T-helper 2 cell treated with Interferon-gamma antibody and Interleukin-4, amounts not matched to agents 100 ng/mL and 5 ng/mL, for 36 hours (primary cell): ENCODE measurements around the gene HIVEP3. TPM values are rescaled to one million over a fixed set of nuclear protein-coding genes. Genes with fewer than 3 reads are reported as not detected.

Experiments used
- intact Hi-C: fragments of 100-400 bp; cut with micrococcal nuclease; formaldehyde crosslinking; loops from one replicate; pipeline ENCODE4 v1.15.1; 2023
- total RNA-seq: library from RNA; stranded (reverse); gene quantifications from 2 replicates; pipeline ENCODE4 v1.2.3, GENCODE V29; 2022

The HIVEP3 gene
- total RNA-seq, 1 donor from 2014 or later = 20.3 TPM

DNA sequence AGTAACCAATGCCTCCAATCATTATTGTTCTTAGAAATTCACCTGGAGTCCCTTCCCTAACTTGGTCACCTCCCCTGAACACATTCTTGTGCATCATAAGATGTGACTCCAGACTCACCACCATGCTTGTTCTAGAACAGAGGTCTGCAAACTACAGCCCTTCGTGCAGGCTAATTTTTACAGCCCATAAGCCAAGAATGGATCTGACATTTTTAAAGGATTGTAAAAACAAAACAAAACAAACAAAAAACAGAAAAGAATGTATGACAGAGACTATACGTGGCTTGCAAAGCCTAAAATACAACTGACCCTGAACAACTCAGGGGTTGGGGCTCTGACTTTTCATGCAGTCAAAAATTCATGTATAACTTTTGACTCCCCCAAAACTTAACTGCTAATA, 6.2 kb upstream of the HIVEP3 start:
- intact Hi-C loops = loop anchor here (5.0 kb wide), 1 partner anchor 263 kb away; no protein-coding TSS in a partner anchor

DNA sequence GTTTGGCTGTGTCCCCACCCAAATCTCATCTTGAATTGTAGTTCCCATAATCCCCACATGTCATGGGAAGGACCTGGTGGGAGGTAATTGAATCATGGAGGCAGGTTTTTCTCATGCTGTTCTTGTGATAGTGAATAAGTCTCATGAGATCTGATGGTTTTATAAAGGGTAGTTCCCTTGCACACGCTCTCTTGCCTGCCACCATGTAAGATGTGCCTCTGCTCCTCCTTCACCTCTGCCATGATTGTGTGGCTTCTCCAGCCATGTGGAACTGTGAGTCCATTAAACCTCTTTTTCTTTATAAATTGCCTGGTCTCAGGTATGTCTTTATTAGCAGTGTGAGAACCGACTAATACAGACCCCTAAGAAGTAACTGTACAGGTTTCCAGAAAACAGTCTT, 2.5 kb upstream of the HIVEP3 start:
- intact Hi-C loops = loop anchor here (5.0 kb wide), 1 partner anchor 259 kb away; no protein-coding TSS in a partner anchor

- intact Hi-C loops = loop anchor here (1.0 to 5.0 kb wide), 2 partner anchors 29 to 258 kb away; no protein-coding TSS in a partner anchor
Observed at GRCh38 chr1:41920658-41921057, 1.9 kb upstream of the HIVEP3 start.

DNA sequence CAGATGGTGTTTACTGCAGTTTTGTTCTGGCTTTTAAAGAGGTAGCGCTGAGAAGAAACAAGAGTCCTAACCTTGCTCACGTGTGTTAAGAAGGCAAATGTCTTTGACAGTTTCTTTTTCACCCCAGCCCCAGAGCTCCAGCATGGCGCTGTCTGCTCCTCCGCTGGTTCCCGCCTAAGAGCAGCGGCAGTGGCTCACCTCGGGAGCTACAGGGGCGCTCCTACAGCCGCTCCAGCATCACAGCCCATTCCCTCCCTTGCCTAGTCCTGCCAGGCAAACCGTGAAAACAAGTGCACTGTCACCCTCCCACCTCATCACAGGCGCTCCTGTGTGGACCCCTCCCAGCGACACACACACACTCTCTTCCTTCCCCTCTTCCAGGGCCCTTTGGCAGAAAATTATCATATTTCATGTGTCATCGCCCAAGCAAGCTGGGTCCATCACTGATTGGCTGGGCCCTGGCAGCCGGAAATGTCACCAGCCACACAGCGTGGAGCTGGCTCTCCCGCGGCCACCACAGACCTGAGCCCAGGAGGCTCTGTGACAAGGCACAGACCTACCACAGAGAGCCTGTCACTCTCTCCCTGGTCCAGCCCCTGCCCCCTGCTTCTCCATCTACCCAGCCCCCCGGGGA, 1.2 kb upstream of the HIVEP3 start:
- intact Hi-C loops = loop anchor here (1.0 to 10.0 kb wide), 6 partner anchors 29 to 415 kb away; partner anchors contain the start of gene FOXJ3

GRCh38 chr1:41919131-41919530, 409 bp upstream of the HIVEP3 start:
- intact Hi-C loops = loop anchor here (5.0 to 10.0 kb wide), 4 partner anchors 54 to 416 kb away; partner anchors contain the start of gene FOXJ3

DNA sequence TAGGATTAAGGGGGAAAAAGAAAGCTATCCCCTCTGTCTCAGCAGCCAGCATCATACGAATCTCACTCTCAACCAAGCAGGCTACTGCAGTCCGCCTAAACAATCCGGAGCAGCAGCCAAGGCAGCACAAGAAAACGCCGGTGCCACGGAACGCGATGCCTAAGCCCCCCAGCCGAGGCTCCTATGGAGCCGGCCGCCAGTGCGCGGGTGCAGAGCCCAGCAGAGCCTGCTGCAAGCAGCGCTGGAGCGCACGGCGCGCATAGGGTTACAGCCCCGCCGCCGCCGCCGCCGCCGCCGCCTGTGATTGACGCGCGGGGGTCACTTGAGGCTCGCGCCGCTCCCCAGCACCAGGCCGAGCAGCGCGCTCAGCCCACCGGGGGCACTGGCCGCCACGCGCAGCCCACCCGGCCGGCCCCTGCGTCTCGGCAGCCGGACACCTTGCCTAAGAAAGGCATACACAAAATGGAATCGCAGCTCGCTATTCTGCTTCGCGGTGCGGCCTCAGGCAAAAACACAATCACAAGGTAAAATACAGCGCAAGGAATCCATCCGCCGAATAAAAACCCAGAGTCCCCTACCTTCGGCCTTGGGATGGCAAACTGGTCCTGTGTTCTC, 780 bp downstream of the HIVEP3 start:
- intact Hi-C loops = loop anchor here (1.0 to 10.0 kb wide), 5 partner anchors 20 to 417 kb away; partner anchors contain the start of gene FOXJ3

- intact Hi-C loops = loop anchor here (5.0 to 10.0 kb wide), 4 partner anchors 52 to 418 kb away; partner anchors contain the start of gene FOXJ3
Observed at GRCh38 chr1:41917076-41917475, 1.6 kb downstream of the HIVEP3 start.

- intact Hi-C loops = loop anchor here (5.0 to 10.0 kb wide), 4 partner anchors 51 to 419 kb away; partner anchors contain the start of gene FOXJ3
Observed at GRCh38 chr1:41915786-41916571, 2.7 kb downstream of the HIVEP3 start.

GRCh38 chr1:41914516-41914915, 4.2 kb downstream of the HIVEP3 start:
- intact Hi-C loops = loop anchor here (1.0 to 10.0 kb wide), 4 partner anchors 16 to 768 kb away; partner anchors contain the start of genes FOXJ3 and YBX1

DNA sequence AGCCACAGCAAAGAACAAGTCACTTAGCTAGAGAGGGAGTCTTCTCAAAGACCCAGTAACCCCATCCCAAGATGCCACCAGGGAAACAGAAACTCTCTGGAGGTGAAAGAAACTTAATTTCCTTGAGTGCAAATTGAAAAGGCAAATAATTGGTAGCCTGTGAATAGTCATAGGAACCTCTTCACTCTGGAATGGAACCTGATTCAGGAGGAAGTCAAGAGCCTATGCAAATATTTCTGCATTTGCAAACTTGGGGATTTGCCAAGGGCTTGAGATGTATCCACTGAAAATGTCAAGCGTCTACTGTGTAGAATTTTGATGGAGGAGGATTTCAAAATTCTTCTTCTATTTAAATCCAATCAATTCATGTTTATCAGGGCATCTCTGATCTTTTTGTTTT, 5.7 kb downstream of the HIVEP3 start:
- intact Hi-C loops = loop anchor here (5.0 to 10.0 kb wide), 3 partner anchors 48 to 769 kb away; partner anchors contain the start of genes FOXJ3 and YBX1

DNA sequence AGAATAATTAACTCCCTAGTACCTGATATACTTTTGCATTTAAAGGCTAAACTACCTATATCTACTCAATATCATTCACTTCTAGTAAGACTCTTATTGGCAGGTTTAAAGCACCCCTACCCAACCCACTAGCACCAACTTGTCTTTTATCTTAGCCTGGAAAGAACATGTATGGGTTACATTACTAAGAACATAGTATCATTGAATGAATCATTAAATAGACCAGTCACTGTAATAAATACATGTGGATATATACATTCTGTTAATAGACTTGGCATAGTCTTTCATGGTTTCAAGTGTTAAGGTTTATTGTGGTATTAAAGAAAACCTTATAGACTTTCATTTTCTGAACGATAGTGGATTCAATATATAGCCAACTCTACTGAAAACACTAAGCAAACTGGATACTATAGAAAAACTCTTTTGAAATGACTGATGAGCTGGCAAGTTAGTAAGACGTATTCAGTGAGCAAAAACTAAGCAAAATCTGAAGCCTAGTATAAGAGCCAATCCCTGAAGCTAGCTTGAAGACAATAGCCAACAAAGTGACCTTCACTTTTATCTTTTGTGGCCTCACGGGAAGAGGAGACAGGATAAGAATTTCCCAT, 10.3 kb downstream of the HIVEP3 start:
- intact Hi-C loops = no loop called here

DNA sequence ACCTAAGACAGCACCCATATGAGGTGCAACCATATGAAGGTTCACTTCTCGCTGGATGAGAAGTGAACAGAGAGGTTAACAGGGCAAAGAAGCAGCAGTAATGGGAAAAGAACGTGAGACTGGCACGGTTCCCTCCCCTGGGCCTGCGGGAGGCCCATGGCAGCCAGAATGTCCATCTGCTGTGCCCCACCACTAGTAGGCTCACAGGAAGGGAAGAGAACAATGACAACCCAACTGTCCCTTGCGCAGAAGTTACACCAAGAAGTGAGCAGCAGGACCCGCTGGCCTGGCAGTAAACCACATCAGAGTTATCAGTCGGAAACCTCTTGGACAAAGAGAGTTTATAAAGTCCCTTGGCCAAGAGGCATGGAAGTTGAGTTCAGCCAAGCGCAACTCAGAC, 11.3 kb downstream of the HIVEP3 start:
- intact Hi-C loops = no loop called here

- intact Hi-C loops = no loop called here
Observed at GRCh38 chr1:41906943-41907342, 11.8 kb downstream of the HIVEP3 start.

DNA sequence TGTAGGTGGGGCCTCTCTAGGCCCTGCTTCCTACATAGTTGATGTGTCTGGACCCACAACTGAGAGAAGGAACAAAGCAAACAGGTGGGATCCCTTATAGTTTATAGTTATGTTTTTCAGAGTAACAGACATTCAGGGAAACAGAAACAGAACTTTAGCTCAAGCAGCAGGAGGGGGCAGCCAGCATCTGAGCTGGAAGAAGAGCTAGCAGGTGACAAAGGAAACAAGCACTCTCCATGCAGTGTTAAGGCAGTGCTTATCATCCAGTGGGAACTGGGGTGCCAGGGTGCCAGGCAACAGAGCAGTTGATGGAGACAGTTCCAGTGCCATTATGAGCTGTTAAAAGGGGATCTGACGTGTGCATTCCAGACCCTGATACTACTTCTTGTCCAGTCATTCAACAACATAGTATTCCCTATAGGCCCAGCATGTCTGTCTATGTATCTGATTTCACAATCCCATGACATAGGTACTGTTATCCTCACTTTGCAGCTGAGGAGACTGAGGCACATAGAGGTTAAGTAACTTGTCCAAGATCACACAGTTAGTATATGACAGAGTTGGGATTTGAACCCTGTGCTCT, 13.5 kb downstream of the HIVEP3 start:
- intact Hi-C loops = no loop called here

- intact Hi-C loops = no loop called here
Observed at GRCh38 chr1:41902664-41903063, 16.1 kb downstream of the HIVEP3 start.

DNA sequence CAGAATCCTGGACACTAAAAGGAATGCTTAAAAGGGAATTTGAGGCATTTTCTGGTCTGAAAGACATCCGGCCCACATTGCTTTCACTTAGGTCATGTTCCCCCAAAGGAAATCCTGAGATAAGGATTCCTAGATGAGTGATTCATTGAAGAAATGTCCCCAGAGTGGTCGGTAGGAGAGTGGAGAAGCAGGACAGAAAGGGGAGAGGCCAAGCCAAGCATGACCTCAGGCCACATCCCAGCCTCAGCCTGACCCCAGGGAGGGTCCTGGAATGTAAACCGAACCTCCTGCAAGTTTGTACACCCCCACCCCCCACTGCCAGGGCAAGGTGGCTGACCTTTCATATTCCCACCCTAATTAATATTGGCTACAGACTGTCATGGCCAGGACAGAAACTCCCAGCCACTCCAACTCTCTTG, 16.6 kb downstream of the HIVEP3 start:
- intact Hi-C loops = no loop called here

GRCh38 chr1:41901551-41901950, 17.2 kb downstream of the HIVEP3 start:
- intact Hi-C loops = no loop called here

DNA sequence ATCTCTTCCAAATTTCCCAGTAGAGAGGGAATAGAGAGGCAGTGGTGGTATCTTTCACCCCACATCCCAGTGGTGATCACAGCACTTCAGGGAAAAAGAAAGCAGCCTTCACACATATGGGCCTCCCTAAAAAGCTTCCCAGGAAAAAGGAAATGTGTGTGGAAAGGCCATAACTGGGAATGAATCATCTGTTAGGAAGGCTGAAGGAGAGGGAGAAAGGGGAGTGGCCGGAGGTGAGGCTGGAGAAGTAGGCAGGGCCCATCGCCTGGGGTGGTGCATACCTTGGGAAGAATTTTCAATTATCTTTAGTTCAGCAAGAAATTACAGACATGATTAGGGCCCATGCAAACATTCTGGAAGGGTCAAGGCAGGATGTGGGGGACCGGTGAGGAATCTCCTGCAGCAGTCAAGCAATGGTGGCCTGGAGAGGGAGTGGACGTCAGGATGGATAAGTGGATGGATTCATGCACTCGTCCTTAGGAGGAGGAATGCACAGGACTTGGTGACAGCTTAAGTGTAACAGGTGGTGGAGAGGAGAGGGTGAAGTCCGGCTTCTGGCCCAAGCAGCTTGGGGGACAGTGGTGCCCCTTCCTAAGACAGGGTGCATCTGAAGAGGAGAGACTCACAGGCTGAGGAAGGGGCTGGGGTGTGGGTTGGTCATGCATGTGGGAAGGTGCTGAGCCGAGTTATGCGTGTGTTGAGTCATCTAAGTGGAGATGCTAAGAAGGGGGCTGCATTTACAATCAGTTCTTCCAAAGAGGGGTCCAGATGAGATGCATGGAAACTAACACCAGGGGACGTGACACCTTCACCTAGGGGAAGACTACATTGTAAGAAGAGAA, 17.9 kb downstream of the HIVEP3 start:
- intact Hi-C loops = no loop called here

DNA sequence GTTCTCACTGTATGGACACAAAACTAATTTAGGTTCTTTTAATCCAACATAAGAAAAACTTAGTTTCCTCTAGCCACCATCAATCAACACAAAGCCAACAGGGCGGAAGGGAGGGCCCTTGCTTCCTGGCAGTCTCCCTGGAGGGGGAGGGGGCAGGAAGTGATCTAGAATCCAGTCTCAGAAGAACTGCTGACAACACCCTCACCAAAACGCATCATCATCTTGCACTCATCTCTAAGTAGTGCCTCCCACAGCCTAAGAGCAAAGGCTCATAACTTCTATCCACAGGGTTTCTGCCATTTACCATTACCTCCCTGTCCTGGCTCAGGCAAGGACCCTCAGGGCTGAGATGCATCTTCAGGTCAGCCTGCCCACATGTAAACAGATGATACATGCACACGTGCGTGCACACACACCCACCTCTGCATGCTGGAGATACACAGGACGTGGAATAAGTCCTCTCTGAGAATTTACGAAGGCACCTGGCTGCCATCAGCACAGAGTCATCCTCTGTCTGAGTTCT, 20.5 kb downstream of the HIVEP3 start:
- intact Hi-C loops = loop anchor here (1.0 to 10.0 kb wide), 4 partner anchors 16 to 323 kb away; partner anchors contain the start of gene HIVEP3
